K562 (cell line): Measurements from ENCODE around the gene SLC9A1. TPM values are rescaled to one million over a fixed set of nuclear protein-coding genes. Genes with fewer than 3 reads are reported as not detected.

Experiments
- FOXP1 ChIP-seq: sonication (generic); formaldehyde crosslinking; IDR thresholded peaks from 2 replicates; pipeline ENCODE4 v1.8.0; 2022; ENCODE audit warnings: mild to moderate bottlenecking, missing genetic modification reagents
- HDGF ChIP-seq: fragments of 450-650 bp; IDR thresholded peaks from 2 replicates; pipeline ENCODE4 v1.6.1; 2016
- NR2C1 ChIP-seq, 2 experiments: fragments of 450-650 bp; IDR thresholded peaks; 2 replicates each; pipeline ENCODE4 v1.6.1; 2017; ENCODE audit warnings: mild to moderate bottlenecking in 2 of 2, antibody characterized with exemption in 1 of 2, inconsistent platforms in 1 of 2, missing compliant biosample characterization in 1 of 2, missing genetic modification characterization in 1 of 2
- NR2C2 ChIP-seq, 2 experiments: fragments of 200-800 bp in 1 of 2; sonication (Bioruptor generic) in 1 of 2; sonication (generic) in 1 of 2; formaldehyde crosslinking in 1 of 2; IDR thresholded peaks; 2 replicates each; pipeline versions ENCODE4 v1.6.1 to v1.8.0; 2016 to 2022; ENCODE audit warnings: mild to moderate bottlenecking in 1 of 2, missing compliant biosample characterization in 1 of 2, missing genetic modification characterization in 1 of 2, missing genetic modification reagents in 1 of 2
- RFX1 ChIP-seq: fragments of 450-650 bp; IDR thresholded peaks from 2 replicates; pipeline ENCODE4 v1.6.1; 2016; ENCODE audit warnings: mild to moderate bottlenecking, moderate library complexity
- SMARCA4 ChIP-seq: fragments of 450-650 bp; IDR thresholded peaks from 2 replicates; pipeline ENCODE4 v1.6.1; 2016
- SMARCE1 ChIP-seq: fragments of 450-650 bp; IDR thresholded peaks from 2 replicates; pipeline ENCODE4 v1.7.1; 2016; ENCODE audit warnings: mild to moderate bottlenecking
- TAF7 ChIP-seq: fragments of 450-650 bp; IDR thresholded peaks from 2 replicates; pipeline ENCODE4 v1.6.1; 2016; ENCODE audit warnings: missing genetic modification characterization, missing compliant biosample characterization
- ZFX ChIP-seq: sonication (generic); formaldehyde crosslinking; IDR thresholded peaks from 2 replicates; pipeline ENCODE4 v1.8.0; 2022; ENCODE audit warnings: mild to moderate bottlenecking, missing genetic modification reagents, moderate library complexity
- ZNF124 ChIP-seq: sonication (generic); formaldehyde crosslinking; IDR thresholded peaks from 2 replicates; pipeline ENCODE4 v1.8.1; 2022; ENCODE audit warnings: missing genetic modification reagents
- ZNF589 ChIP-seq: fragments of 200-800 bp; sonication (Bioruptor generic); IDR thresholded peaks from 2 replicates; pipeline ENCODE4 v1.6.1; 2016; ENCODE audit warnings: low read depth, missing genetic modification characterization, missing compliant biosample characterization
- ZNF778 ChIP-seq: fragments of 450-650 bp; formaldehyde crosslinking; IDR thresholded peaks from 2 replicates; pipeline ENCODE4 v1.4.0; 2020; ENCODE audit warnings: mild to moderate bottlenecking, moderate library complexity
- polyA plus RNA-seq, 8 experiments: library from polyadenylated mRNA; depleted of rRNA in 4 of 8; stranded (reverse) in 5 of 8; unstranded in 3 of 8; fragments of >200 nt; fragmentation: Nextera tagmentation in 2 of 8; fragmentation: Illumina TruSeq in 1 of 8; extraction: Ambion mirVana in 2 of 8; extraction: Trizol in 1 of 8; gene quantifications; 2 replicates each; pipeline versions ENCODE4 v1.2.1 to v1.2.3, GENCODE V29; 2011 to 2014; ENCODE audit warnings: inconsistent platforms in 1 of 8, missing spikeins in 1 of 8
- total RNA-seq, 7 experiments: library from RNA; depleted of rRNA in 6 of 7; stranded (reverse); fragments of >200 nt in 6 of 7; fragmentation: Illumina TruSeq in 2 of 7; extraction: Trizol in 2 of 7; gene quantifications; 2 replicates each; pipeline versions ENCODE4 v1.2.1 to v1.2.3, GENCODE V29; 2011 to 2021; ENCODE audit warnings: low replicate concordance in 1 of 7
- TF ChIP-seq, protein P1 (sequence below): fragments of 450-650 bp; IDR thresholded peaks from one replicate; pipeline ENCODE4 v1.6.1; 2018; ENCODE audit warnings: mild to moderate bottlenecking, moderate library complexity; ENCODE audit not compliant: partially characterized antibody
- TF ChIP-seq, protein P2 (sequence below), 2 experiments: fragments of 450-650 bp; IDR thresholded peaks; 2 replicates each; pipeline ENCODE4 v1.6.1; 2016; ENCODE audit warnings: mild to moderate bottlenecking in 2 of 2, borderline replicate concordance in 1 of 2, low read depth in 1 of 2, moderate library complexity in 1 of 2
- TF ChIP-seq, protein P3 (sequence below): fragments of 200-800 bp; sonication (Bioruptor generic); IDR thresholded peaks from 2 replicates; pipeline ENCODE4 v1.6.1; 2017; ENCODE audit warnings: missing genetic modification characterization, missing compliant biosample characterization
- TF ChIP-seq, protein P4 (sequence below): sonication (generic); formaldehyde crosslinking; IDR thresholded peaks from 2 replicates; pipeline ENCODE4 v1.8.0; 2022; ENCODE audit warnings: mild to moderate bottlenecking, missing genetic modification reagents, borderline replicate concordance

SLC9A1 gene
- total and polyA plus RNA-seq, 9 of the 15 experiments (the other 6 are each of a cell fraction or from before 2014, with no cell fraction given) = 0.59 to 14.4 (median 2.0) TPM

DNA sequence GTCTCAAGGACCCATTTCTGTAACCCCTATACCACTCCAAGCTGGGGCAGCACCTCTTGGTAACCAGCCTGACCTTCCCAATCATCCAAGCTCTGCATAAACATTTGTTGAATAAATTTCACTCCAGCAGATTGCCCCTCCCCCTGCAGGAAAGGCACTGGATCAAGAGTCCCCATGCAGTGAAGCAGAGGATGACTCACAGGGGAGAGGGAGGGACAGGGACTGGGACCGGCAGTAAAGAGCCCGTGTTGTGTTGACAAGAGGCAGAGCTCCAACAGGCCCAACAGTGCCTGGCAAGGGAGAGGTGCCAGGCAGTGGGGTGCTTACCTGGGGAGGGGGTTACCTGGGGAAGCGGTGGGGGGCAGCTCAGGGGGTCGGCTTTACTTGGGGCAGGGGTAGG lies 32.3 kb downstream of the SLC9A1 start (continued):
- TF ChIP-seq, protein P1, sequence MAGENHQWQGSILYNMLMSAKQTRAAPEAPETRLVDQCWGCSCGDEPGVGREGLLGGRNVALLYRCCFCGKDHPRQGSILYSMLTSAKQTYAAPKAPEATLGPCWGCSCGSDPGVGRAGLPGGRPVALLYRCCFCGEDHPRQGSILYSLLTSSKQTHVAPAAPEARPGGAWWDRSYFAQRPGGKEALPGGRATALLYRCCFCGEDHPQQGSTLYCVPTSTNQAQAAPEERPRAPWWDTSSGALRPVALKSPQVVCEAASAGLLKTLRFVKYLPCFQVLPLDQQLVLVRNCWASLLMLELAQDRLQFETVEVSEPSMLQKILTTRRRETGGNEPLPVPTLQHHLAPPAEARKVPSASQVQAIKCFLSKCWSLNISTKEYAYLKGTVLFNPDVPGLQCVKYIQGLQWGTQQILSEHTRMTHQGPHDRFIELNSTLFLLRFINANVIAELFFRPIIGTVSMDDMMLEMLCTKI = no peak
- TF ChIP-seq, protein P2, sequence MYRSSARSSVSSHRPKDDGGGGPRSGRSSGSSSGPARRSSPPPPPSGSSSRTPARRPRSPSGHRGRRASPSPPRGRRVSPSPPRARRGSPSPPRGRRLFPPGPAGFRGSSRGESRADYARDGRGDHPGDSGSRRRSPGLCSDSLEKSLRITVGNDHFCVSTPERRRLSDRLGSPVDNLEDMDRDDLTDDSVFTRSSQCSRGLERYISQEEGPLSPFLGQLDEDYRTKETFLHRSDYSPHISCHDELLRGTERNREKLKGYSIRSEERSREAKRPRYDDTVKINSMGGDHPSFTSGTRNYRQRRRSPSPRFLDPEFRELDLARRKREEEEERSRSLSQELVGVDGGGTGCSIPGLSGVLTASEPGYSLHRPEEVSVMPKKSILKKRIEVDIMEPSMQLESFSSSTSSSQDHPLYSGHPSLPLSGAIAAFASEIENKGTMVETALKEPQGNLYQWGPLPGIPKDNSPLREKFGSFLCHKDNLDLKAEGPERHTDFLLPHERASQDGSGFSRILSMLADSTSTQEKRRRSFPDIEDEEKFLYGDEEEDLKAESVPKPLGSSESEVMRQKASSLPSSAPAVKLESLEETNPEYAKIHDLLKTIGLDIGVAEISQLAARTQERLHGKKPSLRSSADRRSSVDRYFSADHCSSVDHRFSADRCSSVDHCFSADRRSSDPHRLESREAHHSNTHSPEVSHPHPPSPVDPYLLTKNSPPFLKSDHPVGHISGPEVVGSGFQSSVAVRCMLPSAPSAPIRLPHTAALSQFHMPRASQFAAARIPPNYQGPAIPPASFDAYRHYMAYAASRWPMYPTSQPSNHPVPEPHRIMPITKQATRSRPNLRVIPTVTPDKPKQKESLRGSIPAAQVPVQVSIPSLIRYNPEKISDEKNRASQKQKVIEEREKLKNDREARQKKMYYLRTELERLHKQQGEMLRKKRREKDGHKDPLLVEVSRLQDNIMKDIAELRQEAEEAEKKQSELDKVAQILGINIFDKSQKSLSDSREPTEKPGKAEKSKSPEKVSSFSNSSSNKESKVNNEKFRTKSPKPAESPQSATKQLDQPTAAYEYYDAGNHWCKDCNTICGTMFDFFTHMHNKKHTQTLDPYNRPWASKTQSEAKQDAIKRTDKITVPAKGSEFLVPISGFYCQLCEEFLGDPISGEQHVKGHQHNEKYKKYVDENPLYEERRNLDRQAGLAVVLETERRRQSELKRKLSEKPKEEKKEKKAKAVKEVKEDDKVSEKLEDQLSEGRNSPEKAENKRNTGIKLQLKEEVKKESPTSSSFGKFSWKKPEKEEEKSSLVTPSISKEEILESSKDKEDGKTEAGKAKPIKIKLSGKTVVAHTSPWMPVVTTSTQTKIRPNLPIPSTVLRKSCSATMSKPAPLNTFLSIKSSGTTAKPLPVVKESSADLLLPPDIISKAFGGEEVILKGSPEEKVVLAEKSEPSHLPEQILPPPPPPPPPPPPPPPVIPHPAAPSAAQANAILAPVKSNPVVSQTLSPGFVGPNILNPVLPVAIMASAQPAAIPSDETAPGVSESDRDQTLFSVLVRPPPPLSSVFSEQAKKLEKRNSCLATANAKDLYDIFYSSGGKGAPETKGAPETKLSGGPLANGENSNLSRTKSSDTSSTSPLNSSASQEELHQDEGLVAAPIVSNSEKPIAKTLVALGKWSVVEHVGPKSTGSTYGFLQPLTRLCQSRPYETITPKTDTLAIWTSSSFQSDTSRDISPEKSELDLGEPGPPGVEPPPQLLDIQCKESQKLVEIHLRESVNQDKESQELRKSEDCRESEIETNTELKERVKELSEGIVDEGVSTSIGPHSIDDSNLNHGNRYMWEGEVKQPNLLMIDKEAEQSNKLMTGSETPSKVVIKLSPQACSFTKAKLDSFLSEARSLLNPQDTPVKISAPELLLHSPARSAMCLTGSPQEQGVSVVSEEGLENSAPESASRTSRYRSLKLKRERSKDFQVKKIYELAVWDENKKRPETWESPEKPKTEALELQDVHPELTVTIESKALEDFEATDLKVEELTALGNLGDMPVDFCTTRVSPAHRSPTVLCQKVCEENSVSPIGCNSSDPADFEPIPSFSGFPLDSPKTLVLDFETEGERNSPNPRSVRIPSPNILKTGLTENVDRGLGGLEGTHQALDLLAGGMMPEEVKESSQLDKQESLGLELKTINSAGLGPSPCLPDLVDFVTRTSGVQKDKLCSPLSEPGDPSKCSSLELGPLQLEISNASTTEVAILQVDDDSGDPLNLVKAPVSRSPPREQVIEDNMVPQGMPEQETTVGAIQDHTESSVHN (IDR thresholded peaks at IDR 0.05; ENCODE audit: borderline replicate concordance in 1 of 2, low read depth in 1 of 2) = no peak
- TF ChIP-seq ZNF589 (CRISPR knock-in tag) = no peak
- no peak for TF ChIP-seq ZNF778 (CRISPR knock-in tag)
- TF ChIP-seq, protein P3, sequence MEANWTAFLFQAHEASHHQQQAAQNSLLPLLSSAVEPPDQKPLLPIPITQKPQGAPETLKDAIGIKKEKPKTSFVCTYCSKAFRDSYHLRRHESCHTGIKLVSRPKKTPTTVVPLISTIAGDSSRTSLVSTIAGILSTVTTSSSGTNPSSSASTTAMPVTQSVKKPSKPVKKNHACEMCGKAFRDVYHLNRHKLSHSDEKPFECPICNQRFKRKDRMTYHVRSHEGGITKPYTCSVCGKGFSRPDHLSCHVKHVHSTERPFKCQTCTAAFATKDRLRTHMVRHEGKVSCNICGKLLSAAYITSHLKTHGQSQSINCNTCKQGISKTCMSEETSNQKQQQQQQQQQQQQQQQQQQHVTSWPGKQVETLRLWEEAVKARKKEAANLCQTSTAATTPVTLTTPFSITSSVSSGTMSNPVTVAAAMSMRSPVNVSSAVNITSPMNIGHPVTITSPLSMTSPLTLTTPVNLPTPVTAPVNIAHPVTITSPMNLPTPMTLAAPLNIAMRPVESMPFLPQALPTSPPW (CRISPR knock-in tag) = peak; percentile 61
- peak; percentile 35 for TF ChIP-seq ZFX
- TF ChIP-seq NR2C2 (CRISPR knock-in tag; IDR thresholded peaks at IDR 0.05) = no peak
- TF ChIP-seq NR2C2 (tag; IDR thresholded peaks at IDR 0.05) = no peak
- TF ChIP-seq SMARCA4 = peak; percentile 87
- TF ChIP-seq, protein P4, sequence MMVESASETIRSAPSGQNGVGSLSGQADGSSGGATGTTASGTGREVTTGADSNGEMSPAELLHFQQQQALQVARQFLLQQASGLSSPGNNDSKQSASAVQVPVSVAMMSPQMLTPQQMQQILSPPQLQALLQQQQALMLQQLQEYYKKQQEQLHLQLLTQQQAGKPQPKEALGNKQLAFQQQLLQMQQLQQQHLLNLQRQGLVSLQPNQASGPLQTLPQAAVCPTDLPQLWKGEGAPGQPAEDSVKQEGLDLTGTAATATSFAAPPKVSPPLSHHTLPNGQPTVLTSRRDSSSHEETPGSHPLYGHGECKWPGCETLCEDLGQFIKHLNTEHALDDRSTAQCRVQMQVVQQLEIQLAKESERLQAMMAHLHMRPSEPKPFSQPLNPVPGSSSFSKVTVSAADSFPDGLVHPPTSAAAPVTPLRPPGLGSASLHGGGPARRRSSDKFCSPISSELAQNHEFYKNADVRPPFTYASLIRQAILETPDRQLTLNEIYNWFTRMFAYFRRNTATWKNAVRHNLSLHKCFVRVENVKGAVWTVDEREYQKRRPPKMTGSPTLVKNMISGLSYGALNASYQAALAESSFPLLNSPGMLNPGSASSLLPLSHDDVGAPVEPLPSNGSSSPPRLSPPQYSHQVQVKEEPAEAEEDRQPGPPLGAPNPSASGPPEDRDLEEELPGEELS (CRISPR knock-in tag) = no peak
- TF ChIP-seq SMARCE1 = peak; percentile 84
- no peak for TF ChIP-seq RFX1
- TF ChIP-seq HDGF = 0 out of 2 replicates have a peak, but pooled peaks have one; percentile 62
- no peak for TF ChIP-seq ZNF124 (CRISPR knock-in tag)
- TF ChIP-seq TAF7 = no peak
- TF ChIP-seq NR2C1 (IDR thresholded peaks at IDR 0.05) = no peak
- no peak for TF ChIP-seq NR2C1 (tag; IDR thresholded peaks at IDR 0.05)
- no peak for TF ChIP-seq FOXP1 (CRISPR knock-in tag)
